Measurements from ENCODE around the gene GALK2. TPM values are rescaled to one million over a fixed set of nuclear protein-coding genes. Genes with fewer than 3 reads are reported as not detected.
A peak's percentile ranks its signal among the peaks of the same experiment; 100 is the strongest.
"Not testable (repeated sequence)": the region's sequence is repeated elsewhere in the genome, so short reads cannot be mapped to it uniquely, and the experiment has no call there.

Gene GALK2
- total and polyA plus RNA-seq, 5 experiments from 2014 or later = 18.8 to 27.9 (median 21.5) TPM

DNA sequence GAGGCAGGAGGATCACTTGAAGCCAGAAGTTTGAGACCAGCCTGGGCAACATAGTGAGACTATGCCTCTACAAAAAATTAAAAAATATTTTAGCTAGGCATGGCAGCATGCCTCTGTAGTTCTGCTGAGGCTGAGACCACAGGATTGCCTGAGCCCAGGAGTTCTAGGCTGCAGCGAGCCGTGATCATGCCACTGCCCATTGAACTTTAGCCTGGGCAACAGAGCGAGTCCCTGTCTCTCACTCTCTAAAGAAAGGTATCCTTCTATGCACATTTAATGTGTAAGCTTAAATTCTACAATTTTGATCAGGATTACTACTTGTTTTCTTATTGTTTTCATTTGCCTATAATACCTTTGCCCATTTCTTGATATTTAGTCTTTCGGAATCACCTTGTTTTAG is 26.8 kb downstream of the GALK2 start:
- Mint-ChIP-seq H3K36me3 (peaks cover 0 to 18% (median 10%) of the 10 kb centered on the region in 3 donors), H3K27ac (no peak overlapping the region), H3K27me3 (no peaks in the 10 kb centered on the region), H3K4me3 (no peak overlapping the region), H3K9me3 (no peaks in the 10 kb centered on the region), H3K4me1 (peaks cover 12 to 18% (median 16%) of the 10 kb centered on the region in 4 donors)
- DNase-seq (no peak), ATAC-seq (no peak)
- POLR2A ChIA-PET = interaction anchor here (1.1 kb wide), 1 partner anchor 41 kb away, joined by 3 read pairs; the partner anchor contains the start of gene COPS2

DNA sequence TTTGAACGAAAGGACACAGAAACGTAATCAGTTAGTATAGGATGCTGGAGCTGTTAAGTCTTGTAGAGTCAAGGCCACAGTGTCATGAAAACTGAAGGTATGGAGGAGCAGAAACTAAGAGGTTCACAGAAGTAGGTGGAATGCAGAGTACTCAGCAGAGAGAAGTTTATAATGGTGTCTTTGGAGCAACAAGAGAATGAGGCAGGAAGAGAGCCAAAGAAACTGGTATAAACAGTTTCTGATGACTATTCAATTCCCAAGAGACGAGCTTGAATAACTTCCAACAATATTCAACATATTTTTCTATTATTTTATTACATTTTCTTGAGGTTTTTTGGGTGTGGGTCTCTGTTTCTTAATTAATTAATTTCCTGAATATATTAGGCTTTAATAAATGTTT is 29.6 kb downstream of the GALK2 start:
- DNase-seq (no peak), ATAC-seq (no peak)
- Mint-ChIP-seq H3K36me3 (peaks cover 16 to 44% (median 35%) of the 10 kb centered on the region in 3 donors), H3K9me3 (peaks cover 0 to 8% (median 4%) of the 10 kb centered on the region in 9 donors), H3K27ac (no peak overlapping the region), H3K4me3 (no peak overlapping the region), H3K4me1 (peaks cover 9 to 17% (median 14%) of the 10 kb centered on the region in 4 donors), H3K27me3 (no peaks in the 10 kb centered on the region)
- POLR2A ChIA-PET = no interaction called here

DNA sequence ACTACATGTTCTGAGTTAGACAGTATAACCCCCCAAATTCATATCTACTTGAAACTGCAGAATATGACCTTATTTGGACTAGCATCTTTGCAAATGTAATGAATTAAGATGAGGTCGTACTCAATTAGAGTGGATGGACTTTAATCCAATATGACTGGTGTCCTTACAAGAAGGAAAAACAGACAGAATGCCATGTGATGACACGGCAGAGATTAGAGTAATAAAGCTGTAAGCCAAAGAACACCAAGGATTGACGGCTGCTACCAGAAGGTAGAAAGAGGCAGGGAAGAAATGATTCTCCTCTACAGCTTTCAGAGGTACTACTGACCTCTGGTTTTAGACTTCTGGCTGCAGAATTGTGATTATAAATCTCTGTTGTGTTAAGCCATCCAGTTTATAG is 30.3 kb downstream of the GALK2 start:
- DNase-seq (no peak), ATAC-seq (no peak)
- Mint-ChIP-seq H3K4me1 (peaks cover 8 to 15% (median 14%) of the 10 kb centered on the region in 4 donors), H3K36me3 (peaks cover 22 to 51% (median 42%) of the 10 kb centered on the region in 3 donors), H3K4me3 (no peak overlapping the region), H3K27ac (no peak overlapping the region), H3K27me3 (no peaks in the 10 kb centered on the region), H3K9me3 (peaks cover 5 to 14% (median 9%) of the 10 kb centered on the region in 9 donors)
- POLR2A ChIA-PET = no interaction called here

DNA sequence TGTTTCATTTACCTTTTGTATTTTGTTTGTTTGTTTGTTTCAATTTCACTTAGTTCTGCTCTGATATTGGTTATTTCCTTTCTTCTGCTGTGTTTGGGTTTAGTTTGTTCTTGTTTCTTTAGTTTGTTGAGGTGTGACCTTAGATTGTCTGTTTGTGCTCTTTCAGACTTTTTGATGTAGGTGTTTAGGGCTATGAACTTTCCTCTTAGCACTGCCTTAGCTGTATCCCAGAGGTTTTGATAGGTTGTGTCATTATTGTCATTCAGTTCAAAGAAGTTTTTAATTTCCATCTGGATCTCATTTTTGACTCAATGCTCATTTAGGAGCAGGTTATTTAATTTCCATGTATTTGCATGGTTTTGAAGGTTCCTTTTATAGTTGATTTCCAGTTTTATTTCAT is 38.1 kb downstream of the GALK2 start:
- H3K27ac Mint-ChIP-seq, POLR2A ChIA-PET: not testable (repeated sequence)
- peaks cover 6 to 26% (median 13%) of the 10 kb centered on the region in 4 donors for H3K4me1 Mint-ChIP-seq

DNA sequence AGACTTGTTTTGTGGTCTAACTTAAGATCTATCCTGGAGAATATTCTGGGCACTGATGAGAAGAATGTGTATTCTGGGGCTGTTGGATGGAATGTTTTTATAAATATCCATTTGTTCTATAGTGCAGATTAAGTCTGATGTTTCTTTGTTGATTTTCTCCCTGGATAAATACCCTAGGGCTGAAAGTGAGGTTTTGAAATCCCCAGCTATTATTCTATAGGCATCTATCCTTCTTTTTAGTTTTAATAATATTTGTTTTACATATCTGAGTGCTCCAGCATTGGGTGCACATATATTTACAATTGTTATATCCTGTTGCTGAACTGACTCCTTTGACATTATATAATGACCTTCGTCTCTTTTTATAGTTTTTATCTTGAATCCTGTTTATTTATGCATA is 42.9 kb downstream of the GALK2 start:
- Mint-ChIP-seq H3K4me1 (peaks cover 15 to 43% (median 19%) of the 10 kb centered on the region in 4 donors), H3K27me3 (no peaks in the 10 kb centered on the region), H3K9me3 (peaks cover 15 to 51% (median 38%) of the 10 kb centered on the region in 9 donors), H3K4me3 (no peak overlapping the region), H3K27ac (no peak overlapping the region), H3K36me3 (peaks cover 51 to 82% (median 61%) of the 10 kb centered on the region in 3 donors)
- no peak for ATAC-seq
- DNase-seq = no peak
- POLR2A ChIA-PET = no interaction called here

More for the DNA sequence above, 38.1 kb downstream of the GALK2 start:
- peak overlapping the region in 2 of 10 donors; percentile 2 to 30 for H3K4me3 Mint-ChIP-seq
- ATAC-seq, DNase-seq, H3K27me3 Mint-ChIP-seq: not testable (repeated sequence)
- peaks cover 74 to 91% (median 84%) of the 10 kb centered on the region in 3 donors for H3K36me3 Mint-ChIP-seq
- peaks cover 31 to 82% (median 69%) of the 10 kb centered on the region in 9 donors for H3K9me3 Mint-ChIP-seq

DNA sequence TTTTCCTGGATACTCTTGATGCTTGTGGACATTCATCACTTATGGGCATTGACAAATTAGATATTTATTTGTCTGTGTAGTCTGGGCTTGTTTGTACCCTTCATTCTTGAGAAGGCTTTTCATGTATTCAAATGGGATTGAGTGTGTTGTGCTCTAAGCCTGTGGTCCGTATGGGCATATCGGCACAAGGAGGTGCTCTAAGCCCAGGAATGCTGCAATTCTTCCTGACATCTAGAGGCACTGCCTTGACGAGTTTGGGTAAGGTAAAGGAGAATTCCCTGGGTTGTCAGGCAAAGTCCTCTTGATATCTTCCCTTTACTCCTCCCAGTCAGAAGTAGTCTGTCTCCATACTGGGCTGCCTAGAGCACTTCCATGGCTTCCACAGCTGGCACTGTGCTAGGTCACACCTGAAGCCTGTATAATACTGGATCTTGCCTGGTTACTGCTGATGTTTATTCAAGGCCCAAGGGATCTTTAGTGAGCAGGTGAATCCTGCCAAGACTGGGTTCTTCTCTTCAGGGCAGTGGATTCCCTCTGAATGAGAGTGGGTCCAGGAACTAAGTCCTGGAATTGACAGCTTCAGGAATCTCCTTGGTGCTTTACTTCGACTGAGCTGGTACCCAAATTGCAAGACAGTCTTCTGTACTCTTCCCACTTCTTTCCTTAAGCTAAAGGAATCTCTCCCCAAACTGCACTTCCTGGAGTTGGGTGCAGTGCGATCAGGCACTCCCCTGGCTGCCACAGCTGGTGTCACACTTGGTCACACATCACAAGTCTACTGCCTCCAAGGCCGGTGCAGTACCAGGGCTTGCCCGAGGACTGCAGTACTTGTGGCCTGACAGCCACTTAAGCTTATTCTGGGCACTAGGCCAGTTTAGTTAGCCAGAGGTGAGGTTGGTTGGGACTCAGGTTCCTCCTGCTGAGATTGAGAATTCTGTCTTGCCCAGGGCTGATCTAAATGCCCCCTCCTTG is 46.0 kb downstream of the GALK2 start:
- POLR2A ChIA-PET = no interaction called here
- Mint-ChIP-seq H3K27me3 (no peaks in the 10 kb centered on the region), H3K4me3 (no peak overlapping the region), H3K4me1 (peaks cover 11 to 38% (median 15%) of the 10 kb centered on the region in 4 donors), H3K9me3 (peaks cover 0 to 27% (median 11%) of the 10 kb centered on the region in 9 donors), H3K36me3 (peaks cover 51 to 83% (median 66%) of the 10 kb centered on the region in 3 donors), H3K27ac (peak overlapping the region in 4 of 10 donors; percentile 13 to 37 (median 20))
- ATAC-seq (no peak), DNase-seq (no peak)

DNA sequence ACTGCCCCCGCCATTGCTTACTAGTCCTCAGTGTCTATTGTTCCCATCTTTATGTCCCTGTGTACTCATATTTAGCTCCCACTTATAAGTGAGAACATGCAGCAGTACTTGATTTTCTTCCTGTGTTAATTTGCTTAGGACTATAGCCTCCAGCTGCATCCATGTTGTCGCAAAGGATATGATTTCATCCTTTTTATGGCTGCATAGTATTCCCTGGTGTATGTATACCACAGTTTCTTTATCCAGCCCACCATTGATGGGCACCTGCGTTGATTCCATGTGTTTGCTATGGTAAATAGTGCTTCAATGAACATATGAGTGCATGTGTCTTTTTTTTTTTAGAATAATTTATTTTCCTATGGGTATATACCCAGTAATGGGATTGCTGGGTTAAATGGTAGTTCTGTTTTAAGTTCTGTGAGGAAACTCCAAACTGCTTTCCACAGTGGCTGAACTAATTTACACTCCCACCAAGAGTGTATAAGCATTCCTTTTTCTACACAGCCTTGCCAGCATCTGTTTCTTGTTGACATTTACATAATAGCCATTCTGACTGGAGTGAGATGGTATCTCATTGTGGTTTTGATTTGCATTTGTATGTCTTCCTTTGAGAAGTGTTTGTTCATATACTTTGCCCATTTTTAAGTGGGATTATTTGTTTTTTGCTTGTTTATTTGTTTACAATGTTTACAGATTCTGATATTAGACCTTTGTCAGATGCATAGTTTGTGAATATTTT is 53.7 kb downstream of the GALK2 start:
- H3K27me3 Mint-ChIP-seq = no peaks in the 10 kb centered on the region
- ATAC-seq = no peak
- no peak overlapping the region for H3K4me3 Mint-ChIP-seq
- DNase-seq = no peak
- H3K9me3 Mint-ChIP-seq = peaks cover 10 to 48% (median 23%) of the 10 kb centered on the region in 9 donors
- peaks cover 64 to 81% (median 71%) of the 10 kb centered on the region in 3 donors for H3K36me3 Mint-ChIP-seq
- POLR2A ChIA-PET = no interaction called here
- no peak overlapping the region for H3K27ac Mint-ChIP-seq
- H3K4me1 Mint-ChIP-seq = peaks cover 12 to 37% (median 21%) of the 10 kb centered on the region in 4 donors

DNA sequence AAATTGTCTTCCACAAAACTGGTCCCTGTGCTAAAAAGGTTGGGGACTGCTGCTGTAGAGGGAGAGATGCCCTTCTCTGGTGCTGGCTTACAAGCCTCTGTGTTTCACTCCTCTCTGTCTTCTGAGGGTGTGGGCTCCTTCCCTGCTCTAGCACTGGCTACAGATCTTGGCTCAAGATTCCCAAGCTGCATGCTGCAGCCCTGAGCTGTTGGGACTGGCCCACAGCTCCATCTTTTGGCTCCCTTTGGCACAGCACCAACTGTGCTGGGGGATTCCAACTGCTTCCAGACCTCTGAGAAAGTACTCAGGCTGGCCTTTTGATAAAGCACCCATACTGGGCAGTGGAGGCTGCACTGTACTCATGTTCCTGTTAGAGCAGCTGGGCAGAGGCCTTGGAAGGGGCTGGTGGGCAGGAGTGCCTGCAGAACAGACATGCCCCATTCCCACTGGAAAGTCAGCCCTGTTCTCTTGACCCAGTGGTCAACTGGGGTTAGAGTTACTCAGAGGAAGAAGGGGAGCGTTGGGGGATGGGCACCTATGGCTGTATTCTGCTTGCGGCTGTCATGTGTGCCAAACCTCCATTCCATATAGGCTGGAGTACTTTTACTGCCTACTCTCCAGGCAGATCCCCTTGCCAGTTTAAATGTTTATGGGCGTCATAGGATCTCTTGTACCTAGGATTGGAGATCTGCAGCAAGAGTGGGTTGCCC is 55.7 kb downstream of the GALK2 start:
- Mint-ChIP-seq H3K27me3 (no peaks in the 10 kb centered on the region), H3K4me3 (no peak overlapping the region), H3K27ac (peak overlapping the region in 1 of 10 donors; percentile 51), H3K36me3 (peaks cover 50 to 74% (median 59%) of the 10 kb centered on the region in 3 donors), H3K9me3 (peaks cover 10 to 46% (median 19%) of the 10 kb centered on the region in 9 donors), H3K4me1 (peaks cover 19 to 51% (median 27%) of the 10 kb centered on the region in 4 donors)
- DNase-seq = no peak
- POLR2A ChIA-PET = no interaction called here
- ATAC-seq = no peak

DNA sequence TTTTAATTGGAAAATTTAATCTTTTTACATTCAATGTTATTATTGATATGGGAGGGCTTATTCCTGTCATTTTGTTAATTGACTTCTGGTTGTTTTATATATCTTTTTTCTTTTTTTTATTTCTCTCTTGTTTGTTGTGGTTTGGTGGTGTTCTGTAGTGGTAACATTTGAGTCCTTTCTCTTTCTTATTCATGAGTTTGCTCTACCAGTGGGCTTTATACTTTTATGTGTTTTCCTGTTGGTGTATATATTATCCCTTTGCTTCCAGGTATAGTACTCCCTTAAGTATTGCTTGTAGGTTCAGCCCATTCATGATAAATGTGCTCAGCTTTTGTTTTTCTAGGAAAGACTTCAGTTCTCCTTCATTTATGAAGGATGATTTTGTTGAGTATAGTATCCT is 57.6 kb downstream of the GALK2 start:
- H3K4me1 Mint-ChIP-seq = peaks cover 16 to 51% (median 28%) of the 10 kb centered on the region in 4 donors
- no peak overlapping the region for H3K4me3 Mint-ChIP-seq
- DNase-seq (peak in 2 of 10 donors; percentile 8 to 14), ATAC-seq (no peak)
- POLR2A ChIA-PET = no interaction called here
- peak overlapping the region in 3 of 10 donors; percentile 46 to 52 (median 46) for H3K27ac Mint-ChIP-seq
- H3K27me3 Mint-ChIP-seq = no peaks in the 10 kb centered on the region
- H3K36me3 Mint-ChIP-seq = peaks cover 45 to 76% (median 57%) of the 10 kb centered on the region in 3 donors
- peaks cover 7 to 37% (median 19%) of the 10 kb centered on the region in 9 donors for H3K9me3 Mint-ChIP-seq

DNA sequence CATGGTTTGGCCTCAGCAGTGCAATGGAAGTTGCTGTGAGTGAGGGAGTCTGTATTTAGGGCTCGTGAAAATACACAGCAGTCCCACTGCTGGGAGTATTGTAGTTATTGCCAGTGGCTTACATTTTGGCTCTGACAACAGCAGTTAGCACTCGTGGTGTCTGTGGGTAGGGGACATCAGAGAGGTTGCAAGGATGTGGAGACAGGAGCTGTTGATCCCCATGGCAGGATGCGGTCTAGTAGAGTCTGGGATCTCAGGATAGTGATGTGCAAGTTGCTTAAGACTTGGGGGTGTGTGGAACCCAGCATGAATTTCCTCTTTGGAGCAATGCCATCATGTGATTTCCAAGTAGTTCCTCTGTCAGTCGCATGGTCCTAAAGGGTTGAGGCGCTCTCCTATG is 59.9 kb downstream of the GALK2 start:
- Mint-ChIP-seq H3K27me3 (no peaks in the 10 kb centered on the region), H3K27ac (peak overlapping the region in 1 of 10 donors; percentile 50), H3K4me1 (peaks cover 12 to 40% (median 25%) of the 10 kb centered on the region in 4 donors), H3K36me3 (peaks cover 44 to 72% (median 65%) of the 10 kb centered on the region in 3 donors), H3K9me3 (peaks cover 7 to 26% (median 19%) of the 10 kb centered on the region in 9 donors), H3K4me3 (no peak overlapping the region)
- POLR2A ChIA-PET = no interaction called here
- ATAC-seq (no peak), DNase-seq (no peak)

DNA sequence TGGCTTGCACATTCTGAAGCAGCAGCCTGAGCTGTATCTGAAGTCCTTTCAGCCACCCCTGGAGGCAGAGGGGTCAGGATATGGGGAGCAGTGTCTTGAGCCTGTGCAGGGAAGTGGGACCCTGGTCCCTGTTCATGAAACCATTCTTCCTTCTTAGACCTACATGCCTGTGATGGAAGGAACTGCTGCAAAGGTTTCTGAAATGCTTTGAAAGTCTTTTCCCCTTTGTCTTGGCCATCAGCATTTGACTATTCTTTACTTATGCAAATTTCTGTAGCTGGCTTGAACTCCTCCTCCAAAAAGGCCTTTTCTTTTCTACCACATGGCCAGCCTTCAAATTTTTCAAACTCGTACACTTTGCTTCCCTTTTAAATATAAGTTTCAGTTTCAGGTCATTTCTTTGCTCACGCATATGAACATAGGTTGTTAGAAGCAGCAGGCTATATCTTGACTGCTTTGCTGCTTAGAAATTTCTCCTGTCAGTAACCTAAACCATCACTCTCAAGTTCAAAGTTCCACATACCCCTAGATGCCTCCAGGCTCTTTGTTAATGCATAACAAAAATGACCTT is 62.3 kb downstream of the GALK2 start:
- Mint-ChIP-seq H3K27me3 (no peaks in the 10 kb centered on the region), H3K9me3 (peaks cover 5 to 21% (median 10%) of the 10 kb centered on the region in 9 donors), H3K4me1 (peaks cover 16 to 31% (median 24%) of the 10 kb centered on the region in 4 donors), H3K4me3 (no peak overlapping the region), H3K36me3 (peaks cover 32 to 54% (median 52%) of the 10 kb centered on the region in 3 donors), H3K27ac (peak overlapping the region in 1 of 10 donors; percentile 22)
- no peak for DNase-seq
- no peak for ATAC-seq
- POLR2A ChIA-PET = no interaction called here
